Astrocyte of the spinal cord (primary cell): ENCODE results near the gene DIO2.

Source experiments
- DNase-seq: peaks from one replicate; pipeline ENCODE4 v3.0.0; 2011; ENCODE audit warnings: low read depth, low spot score
- H3K4me3 ChIP-seq: 2 replicates; pipeline ENCODE4 v1.5.1; 2011; ENCODE audit warnings: low read depth, mild to moderate bottlenecking, low read length, moderate library complexity
- in situ Hi-C: cut with HindIII; loops from 2 replicates; pipeline ENCODE4 v1.10.0; 2017; ENCODE audit warnings: low sequenced_read_pairs
- TF ChIP-seq, protein P1 (sequence below): IDR thresholded peaks from 2 replicates; pipeline ENCODE4 v1.5.1; 2012; ENCODE audit warnings: low read depth, mild to moderate bottlenecking, low read length, inconsistent platforms

The DIO2 gene

DNA sequence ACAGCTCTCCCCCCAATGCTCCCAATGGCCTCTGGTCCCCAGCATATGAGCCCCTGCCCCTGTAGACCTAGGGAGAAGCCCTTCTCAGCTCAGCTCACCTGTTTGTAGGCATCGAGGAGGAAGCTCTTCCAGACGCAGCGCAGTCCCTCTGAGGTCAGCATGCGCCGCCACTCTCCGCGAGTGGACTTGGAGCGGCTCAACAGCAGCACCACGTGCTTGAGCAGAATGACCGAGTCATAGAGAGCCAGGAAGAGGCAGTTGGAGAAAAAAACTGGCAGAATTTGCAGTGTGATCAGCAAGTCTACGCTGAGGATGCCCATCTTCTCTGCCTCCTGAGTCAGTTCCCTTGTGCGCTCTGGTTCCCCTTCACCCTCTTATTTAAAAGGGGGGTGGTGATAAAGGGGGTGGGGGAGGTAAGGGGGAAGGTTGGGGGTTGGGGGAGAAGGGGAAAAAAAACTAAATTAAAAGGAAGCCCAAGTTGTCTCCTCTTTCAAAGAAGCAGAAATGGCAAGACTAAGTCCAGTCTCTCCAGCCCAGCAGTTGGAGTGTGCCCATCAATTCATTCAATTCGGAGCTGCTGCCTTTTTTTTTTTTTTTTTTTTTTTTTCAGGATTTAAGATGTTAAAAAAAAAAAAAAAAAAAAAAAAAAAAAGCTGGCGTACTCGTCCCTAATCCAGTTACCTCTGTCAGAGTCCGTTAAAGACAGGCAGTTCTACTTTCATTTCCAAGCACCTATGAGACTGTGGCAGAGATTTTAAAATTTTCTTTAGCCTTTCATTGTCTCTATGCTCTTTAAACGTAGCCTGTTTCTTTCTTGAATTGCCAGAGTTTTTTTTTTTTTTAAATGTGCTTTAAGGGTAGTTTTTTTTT lies at the start of gene DIO2:
Gene DIO2 (minus strand): TSS at position 352 of the 870 bp plus-strand sequence. CDS start 32 bp downstream, at position 320.
- no peak for DNase-seq
- H3K4me3 ChIP-seq, result peak within 1 kb of the TSS; percentile 31
- TF ChIP-seq, protein P1, sequence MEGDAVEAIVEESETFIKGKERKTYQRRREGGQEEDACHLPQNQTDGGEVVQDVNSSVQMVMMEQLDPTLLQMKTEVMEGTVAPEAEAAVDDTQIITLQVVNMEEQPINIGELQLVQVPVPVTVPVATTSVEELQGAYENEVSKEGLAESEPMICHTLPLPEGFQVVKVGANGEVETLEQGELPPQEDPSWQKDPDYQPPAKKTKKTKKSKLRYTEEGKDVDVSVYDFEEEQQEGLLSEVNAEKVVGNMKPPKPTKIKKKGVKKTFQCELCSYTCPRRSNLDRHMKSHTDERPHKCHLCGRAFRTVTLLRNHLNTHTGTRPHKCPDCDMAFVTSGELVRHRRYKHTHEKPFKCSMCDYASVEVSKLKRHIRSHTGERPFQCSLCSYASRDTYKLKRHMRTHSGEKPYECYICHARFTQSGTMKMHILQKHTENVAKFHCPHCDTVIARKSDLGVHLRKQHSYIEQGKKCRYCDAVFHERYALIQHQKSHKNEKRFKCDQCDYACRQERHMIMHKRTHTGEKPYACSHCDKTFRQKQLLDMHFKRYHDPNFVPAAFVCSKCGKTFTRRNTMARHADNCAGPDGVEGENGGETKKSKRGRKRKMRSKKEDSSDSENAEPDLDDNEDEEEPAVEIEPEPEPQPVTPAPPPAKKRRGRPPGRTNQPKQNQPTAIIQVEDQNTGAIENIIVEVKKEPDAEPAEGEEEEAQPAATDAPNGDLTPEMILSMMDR, result no peak
- in situ Hi-C loops, result no loop called here

DNA sequence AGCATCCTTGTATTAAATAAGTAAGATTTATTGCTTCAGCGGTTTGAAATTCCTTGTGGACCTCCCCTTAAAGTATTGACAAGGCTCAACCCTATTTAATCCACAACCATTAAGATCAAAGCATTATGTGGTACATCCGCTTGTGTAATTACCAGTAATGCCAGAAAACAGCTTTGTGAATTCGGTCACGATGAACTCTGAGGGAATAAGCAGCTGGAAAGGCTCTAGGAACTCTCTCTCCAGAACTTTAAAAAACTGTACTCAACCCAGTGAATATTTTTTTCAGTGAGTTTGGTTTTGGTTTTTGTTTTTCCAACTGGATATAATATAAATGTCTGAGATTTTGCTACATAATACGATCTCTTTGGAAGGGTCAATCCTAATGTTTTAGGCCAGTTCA lies 49.3 kb upstream of the DIO2 start:
- no peak for DNase-seq
- no peak overlapping the region for H3K4me3 ChIP-seq
- in situ Hi-C loops, result no loop called here
- TF ChIP-seq, protein P1, result no peak

DNA sequence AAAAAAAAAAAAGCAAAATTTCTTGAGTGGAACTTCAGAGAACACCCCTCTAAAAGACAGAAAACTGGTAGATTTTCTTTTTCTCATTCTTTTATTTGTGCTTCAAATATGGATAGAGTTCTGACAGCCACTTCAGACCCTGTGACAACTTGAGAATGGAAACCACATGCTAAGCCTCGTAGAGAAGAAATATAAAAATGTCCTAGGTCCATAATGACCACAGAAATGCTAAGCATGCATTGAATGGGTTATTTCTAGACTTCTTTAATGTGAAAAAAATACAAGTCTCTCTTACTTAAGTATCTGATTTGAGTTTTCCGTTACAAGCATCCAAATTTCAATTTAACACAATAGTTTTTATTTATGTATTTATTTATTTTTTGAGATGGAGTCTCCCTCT lies 28.3 kb upstream of the DIO2 start:
- TF ChIP-seq, protein P1, result no peak
- DNase-seq, result no peak
- no peak overlapping the region for H3K4me3 ChIP-seq
- in situ Hi-C loops, result no loop called here

DNA sequence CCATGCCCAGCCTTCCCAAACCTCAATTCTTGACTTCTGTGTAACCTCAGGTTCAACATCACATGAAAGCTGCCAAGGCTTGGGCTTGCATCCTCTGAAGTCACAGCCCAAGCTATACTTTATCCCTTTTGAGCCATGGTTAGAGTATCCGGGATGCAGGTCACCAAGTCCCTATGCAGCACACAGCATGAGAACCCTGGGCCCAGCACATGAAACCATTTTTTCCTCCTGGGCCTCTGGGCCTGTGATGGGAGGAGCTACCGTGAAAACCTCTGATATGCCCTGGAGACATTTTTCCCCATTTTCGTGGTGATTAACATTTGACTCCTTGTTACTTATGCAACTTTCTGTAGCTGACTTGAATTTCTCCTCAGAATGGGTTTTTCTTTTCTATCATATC lies 25.8 kb upstream of the DIO2 start:
- in situ Hi-C loops, result no loop called here
- TF ChIP-seq, protein P1, result no peak
- DNase-seq, result no peak
- no peak overlapping the region for H3K4me3 ChIP-seq

DNA sequence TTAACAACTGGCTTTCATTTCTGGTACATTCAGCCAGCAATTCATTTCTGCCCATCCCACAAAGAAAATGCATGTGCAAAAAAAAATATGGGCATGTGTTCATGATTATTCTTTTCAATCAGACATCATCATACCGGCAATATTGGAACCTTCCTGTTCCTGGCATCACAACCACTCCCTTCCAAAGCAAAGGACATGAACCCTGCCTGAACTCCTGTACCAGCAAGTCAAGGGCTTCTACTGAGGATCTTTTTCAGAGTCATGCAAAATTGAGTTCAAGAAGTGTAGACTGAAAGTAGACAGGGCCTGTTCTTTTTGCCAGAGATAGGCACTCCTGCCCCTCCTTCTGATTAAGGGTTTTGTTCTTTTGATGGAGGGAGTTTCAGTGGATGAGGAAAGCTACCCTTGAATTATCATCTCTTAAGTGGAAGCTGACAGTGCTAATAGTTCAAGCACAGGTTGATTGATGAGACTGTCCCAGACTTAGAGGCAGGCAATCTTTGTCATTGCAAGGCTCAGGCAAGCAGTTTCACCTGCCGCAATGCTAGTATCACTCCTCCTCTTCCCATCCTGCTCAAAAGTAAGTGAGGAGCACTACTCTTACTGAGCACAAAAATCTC lies 22.3 kb upstream of the DIO2 start:
- in situ Hi-C loops, result no loop called here
- TF ChIP-seq, protein P1, result no peak
- no peak overlapping the region for H3K4me3 ChIP-seq
- DNase-seq, result no peak

- H3K4me3 ChIP-seq, result no peak overlapping the region
- DNase-seq, result no peak
- in situ Hi-C loops, result no loop called here
- TF ChIP-seq, protein P1, result no peak
Measured at GRCh38 chr14:80231702-80232101, 20.4 kb upstream of the DIO2 start.
